CD8-positive, alpha-beta memory T cell (primary cell): ENCODE results near the gene DENND4C. TPM values are rescaled to one million over a fixed set of nuclear protein-coding genes. Genes with fewer than 3 reads are reported as not detected.

Source experiments
- CTCF ChIA-PET: fragments of 350-600 bp; sonication (Branson Sonifier 250); formaldehyde crosslinking; loops from one replicate; lab custom pipeline; 2021; ENCODE audit warnings: antibody characterized with exemption; lab: Charles Lee
- POLR2A ChIA-PET: fragments of 350-600 bp; sonication (Branson Sonifier 250); formaldehyde crosslinking; loops from one replicate; lab custom pipeline; 2021; ENCODE audit warnings: antibody characterized with exemption; lab: Charles Lee
- DNase-seq, 5 donors: peaks; one replicate each; pipeline versions ENCODE4 v3.0.0 to v3.0.0-alpha.2; 2020 to 2022; ENCODE audit warnings: mixed read lengths in 1 of 5
- H3K27ac ChIP-seq: one replicate; pipeline ENCODE4 v1.7.0; 2013; ENCODE audit warnings: low read depth, mild to moderate bottlenecking, low read length, moderate library complexity
- H3K27me3 ChIP-seq: 2 replicates; pipeline ENCODE4 v1.7.0; 2013; ENCODE audit warnings: low read length, mild to moderate bottlenecking; ENCODE audit not compliant: insufficient read depth, poor library complexity, severe bottlenecking
- H3K36me3 ChIP-seq: 2 replicates; pipeline ENCODE4 v1.7.0; 2013; ENCODE audit warnings: mild to moderate bottlenecking, low read length, moderate library complexity; ENCODE audit not compliant: insufficient read depth
- H3K4me1 ChIP-seq: 2 replicates; pipeline ENCODE4 v1.7.0; 2013; ENCODE audit warnings: mild to moderate bottlenecking, low read length, moderate library complexity; ENCODE audit not compliant: insufficient read depth
- H3K4me3 ChIP-seq: 2 replicates; pipeline ENCODE4 v1.7.0; 2013; ENCODE audit warnings: mild to moderate bottlenecking, low read length
- H3K9me3 ChIP-seq: 2 replicates; pipeline ENCODE4 v1.7.0; 2013; ENCODE audit warnings: mild to moderate bottlenecking, low read length
- H3K27ac Mint-ChIP-seq, 8 donors: one replicate each; pipeline ENCODE4 v1.8.0; 2020 to 2021; ENCODE audit warnings: mixed read lengths in 8 of 8, mild to moderate bottlenecking in 6 of 8, inconsistent platforms in 3 of 8, moderate library complexity in 3 of 8
- H3K27me3 Mint-ChIP-seq, 2 donors: one replicate each; pipeline ENCODE4 v1.8.0; 2020 to 2021; ENCODE audit warnings: mixed read lengths in 2 of 2, mild to moderate bottlenecking in 1 of 2, moderate library complexity in 1 of 2
- H3K36me3 Mint-ChIP-seq, 3 donors: one replicate each; pipeline ENCODE4 v1.8.0; 2020 to 2021; ENCODE audit warnings: mixed read lengths in 3 of 3, inconsistent platforms in 1 of 3, mild to moderate bottlenecking in 1 of 3
- H3K4me1 Mint-ChIP-seq, 3 donors: one replicate each; pipeline ENCODE4 v1.8.0; 2020 to 2021; ENCODE audit warnings: mixed read lengths in 3 of 3, inconsistent platforms in 1 of 3, mild to moderate bottlenecking in 1 of 3
- H3K4me3 Mint-ChIP-seq, 7 donors: one replicate each; pipeline ENCODE4 v1.8.0; 2020 to 2021; ENCODE audit warnings: mixed read lengths in 7 of 7, mild to moderate bottlenecking in 6 of 7, moderate library complexity in 4 of 7, inconsistent platforms in 2 of 7
- H3K9me3 Mint-ChIP-seq, 5 donors: one replicate each; pipeline ENCODE4 v1.8.0; 2020 to 2022; ENCODE audit warnings: mixed read lengths in 5 of 5, mild to moderate bottlenecking in 3 of 5, moderate library complexity in 2 of 5, inconsistent platforms in 1 of 5
- polyA plus RNA-seq: library from polyadenylated mRNA; unstranded; fragments of 300-500 nt; fragmentation: Illumina TruSeq; gene quantifications from one replicate; pipeline ENCODE4 v1.2.3, GENCODE V29; 2021
- total RNA-seq, 2 experiments: library from RNA; stranded (reverse); gene quantifications; one replicate each; pipeline ENCODE4 v1.2.3, GENCODE V29; 2021

The DENND4C gene
- total and polyA plus RNA-seq, 3 experiments from 2014 or later: 19.8 to 46.6 (median 20.0) TPM

GRCh38 chr9:19298436-19299000 lies 68.0 kb downstream of the DENND4C start:
- Histone ChIP-seq H3K9me3 (no peaks in the 10 kb centered on the region), H3K4me1 (no peaks in the 10 kb centered on the region), H3K27me3 (no peaks in the 10 kb centered on the region), H3K27ac (no peak overlapping the region), H3K4me3 (no peak overlapping the region), H3K36me3 (peaks cover 5% of the 10 kb centered on the region)
- Mint-ChIP-seq H3K9me3 (no peaks in the 10 kb centered on the region), H3K27me3 (no peaks in the 10 kb centered on the region), H3K36me3 (peaks cover 0 to 80% (median 31%) of the 10 kb centered on the region in 3 donors), H3K4me1 (peaks cover 0 to 10% (median 5%) of the 10 kb centered on the region in 3 donors), H3K27ac (no peak overlapping the region), H3K4me3 (no peak overlapping the region)
- ChIA-PET POLR2A (no interaction called here), CTCF (no interaction called here)
- DNase-seq: no peak

- no peak for DNase-seq
- no peak overlapping the region for H3K4me3 Mint-ChIP-seq
- Histone ChIP-seq H3K36me3 (peaks cover 5% of the 10 kb centered on the region), H3K27ac (no peak overlapping the region), H3K4me1 (no peaks in the 10 kb centered on the region), H3K27me3 (no peaks in the 10 kb centered on the region), H3K9me3 (no peaks in the 10 kb centered on the region), H3K4me3 (no peak overlapping the region)
- H3K4me1 Mint-ChIP-seq: peaks cover 2 to 6% (median 3%) of the 10 kb centered on the region in 3 donors
- peaks cover 0 to 64% (median 24%) of the 10 kb centered on the region in 3 donors for H3K36me3 Mint-ChIP-seq
- no peaks in the 10 kb centered on the region for H3K27me3 Mint-ChIP-seq
- H3K27ac Mint-ChIP-seq: no peak overlapping the region
- CTCF ChIA-PET: no interaction called here
- H3K9me3 Mint-ChIP-seq: no peaks in the 10 kb centered on the region
- POLR2A ChIA-PET: no interaction called here
These were observed 72.7 kb downstream of the DENND4C start for GRCh38 chr9:19303216-19303615.

- POLR2A ChIA-PET: no interaction called here
- DNase-seq: no peak
- Mint-ChIP-seq H3K9me3 (no peaks in the 10 kb centered on the region), H3K27me3 (no peaks in the 10 kb centered on the region), H3K4me1 (peaks cover 3 to 14% (median 6%) of the 10 kb centered on the region in 3 donors), H3K36me3 (peaks cover 0 to 49% (median 19%) of the 10 kb centered on the region in 3 donors), H3K27ac (no peak overlapping the region), H3K4me3 (no peak overlapping the region)
- H3K4me1 ChIP-seq: no peaks in the 10 kb centered on the region
- no peak overlapping the region for H3K27ac ChIP-seq
- no peak overlapping the region for H3K4me3 ChIP-seq
- CTCF ChIA-PET: interaction anchor here (2.0 kb wide), 1 partner anchor 13 kb away, joined by 4 read pairs; no protein-coding TSS in a partner anchor
- H3K27me3 ChIP-seq: no peaks in the 10 kb centered on the region
- H3K36me3 ChIP-seq: no peaks in the 10 kb centered on the region
- no peaks in the 10 kb centered on the region for H3K9me3 ChIP-seq
These were observed 76.1 kb downstream of the DENND4C start for GRCh38 chr9:19306568-19306967.

GRCh38 chr9:19310246-19310645 lies 79.8 kb downstream of the DENND4C start:
- no peak overlapping the region for H3K27ac Mint-ChIP-seq
- H3K36me3 Mint-ChIP-seq: peaks cover 3 to 41% (median 12%) of the 10 kb centered on the region in 3 donors
- no peaks in the 10 kb centered on the region for H3K27me3 ChIP-seq
- no peaks in the 10 kb centered on the region for H3K4me1 ChIP-seq
- no peaks in the 10 kb centered on the region for H3K9me3 ChIP-seq
- no peak overlapping the region for H3K4me3 ChIP-seq
- H3K4me1 Mint-ChIP-seq: peaks cover 0 to 12% (median 6%) of the 10 kb centered on the region in 3 donors
- H3K27ac ChIP-seq: no peak overlapping the region
- CTCF ChIA-PET: interaction anchor here (1.7 kb wide), 1 partner anchor 155 kb away, joined by 5 read pairs; no protein-coding TSS in a partner anchor
- no peak overlapping the region for H3K4me3 Mint-ChIP-seq
- POLR2A ChIA-PET: no interaction called here
- H3K27me3 Mint-ChIP-seq: no peaks in the 10 kb centered on the region
- no peaks in the 10 kb centered on the region for H3K9me3 Mint-ChIP-seq
- no peaks in the 10 kb centered on the region for H3K36me3 ChIP-seq
- DNase-seq: no peak

GRCh38 chr9:19313573-19313972 lies 83.1 kb downstream of the DENND4C start:
- Histone ChIP-seq H3K27ac (no peak overlapping the region), H3K9me3 (no peaks in the 10 kb centered on the region), H3K36me3 (no peaks in the 10 kb centered on the region), H3K27me3 (no peaks in the 10 kb centered on the region), H3K4me3 (no peak overlapping the region), H3K4me1 (no peaks in the 10 kb centered on the region)
- Mint-ChIP-seq H3K27ac (peak overlapping the region in 3 of 8 donors; percentile 17 to 77 (median 61)), H3K36me3 (peaks cover 3 to 47% (median 7%) of the 10 kb centered on the region in 3 donors), H3K4me1 (peaks cover under 1 to 7% (median 4%) of the 10 kb centered on the region in 3 donors), H3K9me3 (no peaks in the 10 kb centered on the region), H3K4me3 (no peak overlapping the region), H3K27me3 (no peaks in the 10 kb centered on the region)
- no peak for DNase-seq
- POLR2A ChIA-PET: no interaction called here
- CTCF ChIA-PET: no interaction called here

GRCh38 chr9:19320495-19320894 lies 90.0 kb downstream of the DENND4C start:
- Histone ChIP-seq H3K4me1 (no peaks in the 10 kb centered on the region), H3K9me3 (no peaks in the 10 kb centered on the region), H3K27ac (no peak overlapping the region), H3K27me3 (no peaks in the 10 kb centered on the region), H3K36me3 (no peaks in the 10 kb centered on the region), H3K4me3 (no peak overlapping the region)
- peak overlapping the region in 1 of 8 donors; percentile 25 for H3K27ac Mint-ChIP-seq
- CTCF ChIA-PET: no interaction called here
- H3K27me3 Mint-ChIP-seq: no peaks in the 10 kb centered on the region
- H3K4me1 Mint-ChIP-seq: peaks cover 4 to 15% (median 10%) of the 10 kb centered on the region in 3 donors
- POLR2A ChIA-PET: no interaction called here
- peaks cover 0 to 72% (median 19%) of the 10 kb centered on the region in 3 donors for H3K36me3 Mint-ChIP-seq
- no peak for DNase-seq
- H3K9me3 Mint-ChIP-seq: no peaks in the 10 kb centered on the region
- H3K4me3 Mint-ChIP-seq: no peak overlapping the region

- CTCF ChIA-PET: interaction anchor here (2.4 kb wide), 1 partner anchor 133 kb away, joined by 7 read pairs; no protein-coding TSS in a partner anchor
These were observed 101.4 kb downstream of the DENND4C start for GRCh38 chr9:19331877-19332276.

GRCh38 chr9:19336166-19336565 lies 105.7 kb downstream of the DENND4C start:
- Mint-ChIP-seq H3K36me3 (peaks cover 10 to 79% (median 19%) of the 10 kb centered on the region in 3 donors), H3K27ac (peak overlapping the region in 1 of 8 donors; percentile 15), H3K27me3 (no peaks in the 10 kb centered on the region), H3K4me1 (peaks cover 2 to 5% (median 4%) of the 10 kb centered on the region in 3 donors), H3K9me3 (no peaks in the 10 kb centered on the region), H3K4me3 (no peak overlapping the region)
- ChIA-PET CTCF (interaction anchor here (1.3 kb wide), 1 partner anchor 121 kb away, joined by 3 read pairs; no protein-coding TSS in a partner anchor), POLR2A (no interaction called here)
- Histone ChIP-seq H3K36me3 (peaks cover 10% of the 10 kb centered on the region), H3K27ac (no peak overlapping the region), H3K4me3 (no peak overlapping the region), H3K27me3 (no peaks in the 10 kb centered on the region), H3K4me1 (no peaks in the 10 kb centered on the region), H3K9me3 (no peaks in the 10 kb centered on the region)
- DNase-seq: no peak

More at GRCh38 chr9:19331877-19332276, 101.4 kb downstream of the DENND4C start:
- H3K9me3 ChIP-seq: no peaks in the 10 kb centered on the region
- H3K27me3 Mint-ChIP-seq: no peaks in the 10 kb centered on the region
- H3K9me3 Mint-ChIP-seq: no peaks in the 10 kb centered on the region
- peaks cover 5 to 72% (median 23%) of the 10 kb centered on the region in 3 donors for H3K36me3 Mint-ChIP-seq
- H3K4me1 ChIP-seq: no peaks in the 10 kb centered on the region
- POLR2A ChIA-PET: no interaction called here
- H3K4me1 Mint-ChIP-seq: peaks cover 0 to 2% (median 0%) of the 10 kb centered on the region in 3 donors
- H3K27me3 ChIP-seq: no peaks in the 10 kb centered on the region
- no peak overlapping the region for H3K4me3 ChIP-seq
- H3K27ac Mint-ChIP-seq: no peak overlapping the region
- DNase-seq: no peak
- H3K36me3 ChIP-seq: peaks cover 21% of the 10 kb centered on the region
- no peak overlapping the region for H3K27ac ChIP-seq
- H3K4me3 Mint-ChIP-seq: no peak overlapping the region
